Measurements from ENCODE around the gene RASL10B. TPM values are rescaled to one million over a fixed set of nuclear protein-coding genes. Genes with fewer than 3 reads are reported as not detected.

Gene RASL10B
- total RNA-seq, 1 donor from 2014 or later, result 31.7 TPM

DNA sequence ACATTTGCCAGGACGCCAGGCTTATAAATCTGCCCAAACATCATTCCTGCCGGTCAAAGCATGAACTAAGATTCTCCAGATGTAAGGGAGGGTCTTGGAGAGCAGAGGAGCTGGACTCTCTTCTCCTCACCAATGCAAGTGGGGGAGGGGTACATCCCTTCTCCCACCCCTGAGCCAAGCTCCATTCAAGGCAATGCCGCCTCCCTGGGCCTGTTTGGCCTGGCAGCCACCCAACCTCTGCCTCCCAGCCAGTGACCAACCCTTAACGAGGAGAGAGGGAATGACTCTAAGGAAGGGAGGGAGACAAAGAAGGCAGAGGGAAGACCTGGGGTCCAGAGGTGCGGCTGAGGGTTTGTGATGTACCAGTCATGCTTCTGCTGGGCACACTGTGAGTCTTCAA, 43.1 kb downstream of the RASL10B start:
- no peak for DNase-seq (ENCODE audit: low read depth, low spot score)
- Mint-ChIP-seq H3K36me3 (ENCODE audit: low read depth) (no peaks in the 10 kb centered on the region), H3K4me3 (no peak overlapping the region), H3K27me3 (ENCODE audit: low read depth) (no peaks in the 10 kb centered on the region), H3K9me3 (no peaks in the 10 kb centered on the region), H3K27ac (ENCODE audit: unreplicated experiment) (peak overlapping the region; percentile 98), H3K4me1 (peaks cover 30% of the 10 kb centered on the region)
- TF ChIP-seq, protein P1, sequence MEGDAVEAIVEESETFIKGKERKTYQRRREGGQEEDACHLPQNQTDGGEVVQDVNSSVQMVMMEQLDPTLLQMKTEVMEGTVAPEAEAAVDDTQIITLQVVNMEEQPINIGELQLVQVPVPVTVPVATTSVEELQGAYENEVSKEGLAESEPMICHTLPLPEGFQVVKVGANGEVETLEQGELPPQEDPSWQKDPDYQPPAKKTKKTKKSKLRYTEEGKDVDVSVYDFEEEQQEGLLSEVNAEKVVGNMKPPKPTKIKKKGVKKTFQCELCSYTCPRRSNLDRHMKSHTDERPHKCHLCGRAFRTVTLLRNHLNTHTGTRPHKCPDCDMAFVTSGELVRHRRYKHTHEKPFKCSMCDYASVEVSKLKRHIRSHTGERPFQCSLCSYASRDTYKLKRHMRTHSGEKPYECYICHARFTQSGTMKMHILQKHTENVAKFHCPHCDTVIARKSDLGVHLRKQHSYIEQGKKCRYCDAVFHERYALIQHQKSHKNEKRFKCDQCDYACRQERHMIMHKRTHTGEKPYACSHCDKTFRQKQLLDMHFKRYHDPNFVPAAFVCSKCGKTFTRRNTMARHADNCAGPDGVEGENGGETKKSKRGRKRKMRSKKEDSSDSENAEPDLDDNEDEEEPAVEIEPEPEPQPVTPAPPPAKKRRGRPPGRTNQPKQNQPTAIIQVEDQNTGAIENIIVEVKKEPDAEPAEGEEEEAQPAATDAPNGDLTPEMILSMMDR (conservative IDR thresholded peaks at IDR 0.05), result no peak

DNA sequence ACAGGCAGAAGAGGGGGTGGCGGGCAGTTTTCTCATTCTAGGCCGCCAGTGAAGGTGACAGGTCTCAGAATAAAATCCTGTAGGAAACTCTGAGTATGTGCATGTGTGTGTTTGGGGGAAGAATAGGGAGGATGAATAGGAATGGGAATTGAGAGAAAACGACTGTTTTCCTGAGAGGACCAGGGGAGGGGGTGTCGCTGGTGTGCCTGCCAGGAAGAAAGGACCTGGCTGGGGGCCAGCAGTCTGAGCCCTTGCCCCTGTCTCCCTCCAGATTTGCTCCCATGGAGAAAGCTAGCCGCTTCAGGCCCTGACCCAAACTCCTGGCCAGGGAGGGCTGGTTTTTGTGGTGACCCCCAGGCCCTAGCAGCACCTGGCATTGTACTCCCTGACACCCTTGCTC, 43.6 kb downstream of the RASL10B start:
- Mint-ChIP-seq H3K9me3 (no peaks in the 10 kb centered on the region), H3K27ac (ENCODE audit: unreplicated experiment) (no peak overlapping the region), H3K4me1 (peaks cover 30% of the 10 kb centered on the region), H3K4me3 (no peak overlapping the region), H3K27me3 (ENCODE audit: low read depth) (no peaks in the 10 kb centered on the region), H3K36me3 (ENCODE audit: low read depth) (no peaks in the 10 kb centered on the region)
- DNase-seq (ENCODE audit: low read depth, low spot score), result no peak
- TF ChIP-seq, protein P1 (conservative IDR thresholded peaks at IDR 0.05), result no peak

- DNase-seq (ENCODE audit: low read depth, low spot score), result no peak
- peaks cover 30% of the 10 kb centered on the region for H3K4me1 Mint-ChIP-seq
- peak overlapping the region; percentile 35 for H3K27ac Mint-ChIP-seq (ENCODE audit: unreplicated experiment)
- H3K27me3 Mint-ChIP-seq (ENCODE audit: low read depth), result no peaks in the 10 kb centered on the region
- no peaks in the 10 kb centered on the region for H3K36me3 Mint-ChIP-seq (ENCODE audit: low read depth)
- TF ChIP-seq, protein P1 (conservative IDR thresholded peaks at IDR 0.05), result no peak
- no peaks in the 10 kb centered on the region for H3K9me3 Mint-ChIP-seq
- no peak overlapping the region for H3K4me3 Mint-ChIP-seq
Observed at GRCh38 chr17:35775583-35775982, 44.1 kb downstream of the RASL10B start.

DNA sequence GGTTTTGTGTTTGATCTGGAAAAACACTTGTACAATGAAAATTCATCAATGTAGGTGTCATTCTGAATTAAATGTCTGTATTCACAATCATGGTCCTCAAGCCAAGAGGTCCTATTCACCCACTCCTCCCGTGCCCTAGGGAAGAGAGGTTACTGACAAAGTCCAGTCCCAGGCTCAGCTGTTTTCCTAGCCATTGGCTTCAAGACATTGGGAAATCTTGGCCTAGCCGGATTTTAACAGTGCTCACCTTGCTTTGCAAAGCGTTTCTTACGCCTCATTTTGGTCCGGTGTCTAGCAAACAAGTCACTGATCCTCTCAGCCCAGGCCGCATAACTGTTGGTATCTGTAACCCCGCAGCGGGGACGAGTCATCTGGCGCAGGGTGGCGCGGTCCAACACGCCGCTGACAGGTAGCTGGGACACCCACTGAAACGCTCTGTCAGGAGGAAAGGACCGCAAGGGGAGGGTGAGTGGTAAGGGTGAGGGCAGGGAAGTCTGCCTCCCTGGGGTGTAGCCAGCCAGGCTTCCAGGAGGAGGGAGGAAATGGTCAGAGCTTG, 47.3 kb downstream of the RASL10B start:
- peaks cover 18% of the 10 kb centered on the region for H3K4me1 Mint-ChIP-seq
- H3K9me3 Mint-ChIP-seq, result no peaks in the 10 kb centered on the region
- H3K27me3 Mint-ChIP-seq (ENCODE audit: low read depth), result peaks cover 16% of the 10 kb centered on the region
- DNase-seq (ENCODE audit: low read depth, low spot score), result no peak
- no peak overlapping the region for H3K4me3 Mint-ChIP-seq
- no peak overlapping the region for H3K27ac Mint-ChIP-seq (ENCODE audit: unreplicated experiment)
- no peaks in the 10 kb centered on the region for H3K36me3 Mint-ChIP-seq (ENCODE audit: low read depth)
- TF ChIP-seq, protein P1 (conservative IDR thresholded peaks at IDR 0.05), result no peak

DNA sequence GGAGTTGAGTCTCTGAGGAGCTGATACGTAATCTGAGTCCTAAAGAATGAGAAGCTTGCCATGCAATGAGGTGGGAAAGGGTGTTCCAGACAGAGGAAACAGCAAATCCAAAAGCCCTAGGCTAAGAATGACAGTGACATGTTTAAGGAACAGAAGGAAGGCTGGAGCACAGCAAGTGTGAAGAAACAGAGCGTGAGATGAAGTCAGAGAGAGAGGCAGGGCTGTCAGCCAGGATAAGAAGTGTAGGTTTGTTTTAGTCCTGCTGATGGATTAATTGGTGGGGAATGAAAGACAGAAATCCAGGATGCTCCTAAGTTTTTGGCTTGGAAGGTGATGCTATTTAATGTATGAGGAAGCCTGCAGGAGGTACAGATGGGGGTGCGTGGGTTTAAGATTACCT, 49.5 kb downstream of the RASL10B start:
- Mint-ChIP-seq H3K27ac (ENCODE audit: unreplicated experiment) (no peak overlapping the region), H3K4me3 (no peak overlapping the region), H3K36me3 (ENCODE audit: low read depth) (no peaks in the 10 kb centered on the region), H3K9me3 (no peaks in the 10 kb centered on the region), H3K27me3 (ENCODE audit: low read depth) (peaks cover 16% of the 10 kb centered on the region), H3K4me1 (peaks cover 5% of the 10 kb centered on the region)
- TF ChIP-seq, protein P1 (conservative IDR thresholded peaks at IDR 0.05), result no peak
- DNase-seq (ENCODE audit: low read depth, low spot score), result no peak
